H1 (cell line): ENCODE results near the gene ST3GAL2.

Experiments used
- JUN ChIP-seq: IDR thresholded peaks from 2 replicates; pipeline ENCODE4 v1.6.1; 2011; ENCODE audit warnings: low read depth, mild to moderate bottlenecking, improper control_type of control experiment, low read length
- TCF12 ChIP-seq: IDR thresholded peaks from 2 replicates; pipeline ENCODE4 v1.6.1; 2011; ENCODE audit warnings: low read depth, mild to moderate bottlenecking, low read length

- TF ChIP-seq TCF12 (0 out of 2 replicates have a peak, but pooled peaks have one; percentile 37), JUN (no peak)
Observed at GRCh38 chr16:70428178-70428998, 10.5 kb downstream of the ST3GAL2 start.
